Calu3 (cell line): ENCODE results near the gene KCTD3. TPM values are rescaled to one million over a fixed set of nuclear protein-coding genes. Genes with fewer than 3 reads are reported as not detected.

Source experiments
- Bru-seq: library from RNA; stranded (reverse); fragments of 400-500 nt; gene quantifications from one replicate; lab custom pipeline; 2021; lab: Mats Ljungman, UMichigan
- BruChase-seq, 2 experiments: library from RNA; stranded (reverse); fragments of 400-500 nt; gene quantifications; one replicate each; lab custom pipeline; 2021; lab: Mats Ljungman, UMichigan
- BruUV-seq: library from RNA; stranded (reverse); fragments of 400-500 nt; replicated peaks from 2 replicates; lab custom pipeline; 2021; lab: Mats Ljungman, UMichigan
- CTCF ChIA-PET: fragments of 300-600 bp; sonication (Branson Sonifier 250); formaldehyde crosslinking; loops from one replicate; lab custom pipeline; 2022; ENCODE audit warnings: antibody characterized with exemption; lab: Charles Lee
- DNase-seq: peaks from one replicate; pipeline ENCODE4 v3.0.0; 2022
- H3K27ac Mint-ChIP-seq: one replicate; pipeline ENCODE4 v1.8.0; 2022; ENCODE audit warnings: mixed read lengths; ENCODE audit not compliant: unreplicated experiment
- H3K27me3 Mint-ChIP-seq: one replicate; pipeline ENCODE4 v1.8.0; 2022; ENCODE audit warnings: mixed read lengths; ENCODE audit not compliant: unreplicated experiment
- H3K36me3 Mint-ChIP-seq: one replicate; pipeline ENCODE4 v1.8.0; 2022; ENCODE audit warnings: mild to moderate bottlenecking, moderate library complexity, mixed read lengths; ENCODE audit not compliant: insufficient read depth, unreplicated experiment
- H3K4me1 Mint-ChIP-seq: one replicate; pipeline ENCODE4 v1.8.0; 2022; ENCODE audit warnings: mild to moderate bottlenecking, low read depth, mixed read lengths; ENCODE audit not compliant: unreplicated experiment
- H3K4me3 Mint-ChIP-seq: one replicate; pipeline ENCODE4 v1.8.0; 2022; ENCODE audit warnings: mild to moderate bottlenecking, low read depth, moderate library complexity, mixed read lengths; ENCODE audit not compliant: unreplicated experiment
- H3K9me3 Mint-ChIP-seq: one replicate; pipeline ENCODE4 v1.8.0; 2022; ENCODE audit warnings: low read depth, mixed read lengths; ENCODE audit not compliant: unreplicated experiment
- CTCF ChIP-seq: fragments of 200-600 bp; IDR thresholded peaks from one replicate; pipeline ENCODE4 v1.8.0; 2022; ENCODE audit warnings: antibody characterized with exemption; ENCODE audit not compliant: unreplicated experiment
- intact Hi-C: fragments of 100-400 bp; cut with micrococcal nuclease; formaldehyde crosslinking; loops from one replicate; pipeline ENCODE4 v1.10.0; 2022; ENCODE audit not compliant: unreplicated experiment
- long read RNA-seq: library from polyadenylated mRNA; stranded (forward); transcript quantifications from one replicate; pipeline ENCODE4 v2.0.0, GENCODE V29; 2022
- total RNA-seq: library from RNA; stranded (reverse); gene quantifications from 2 replicates; pipeline ENCODE4 v1.2.3, GENCODE V29; 2022

Gene KCTD3
- total RNA-seq = 48.8 and 50.2 TPM in 2 replicates
- Bru-seq, nascent RNA = percentile 92 among the genes with signal in this experiment
- BruChase-seq, experiment 1, labeled RNA remaining after a 6-hour chase = percentile 83 among the genes with signal in this experiment
- BruChase-seq, experiment 2, labeled RNA remaining after a 2-hour chase = percentile 85 among the genes with signal in this experiment
- long read RNA-seq, transcript KCTD3-201 (18 exons, 3,931 nt) = major isoform, 25 of 45 reads
- long read RNA-seq, partial matches to known transcripts = 9 of 45 reads
- long read RNA-seq, other reads (novel, unspliced or antisense) = 11 of 45 reads

GRCh38 chr1:215566556-215567490 is at the start of gene KCTD3:
Gene KCTD3 (plus strand): TSS chr1:215567304. CDS start chr1:215567686, 382 bp downstream.
- peak within 1 kb of the TSS; percentile 99 for H3K27ac Mint-ChIP-seq
- TF ChIP-seq CTCF = no peak
- intact Hi-C loops = no loop called here
- H3K27me3 Mint-ChIP-seq = no peaks in the 10 kb centered on the region
- CTCF ChIA-PET = interaction anchor here (0.8 to 1.1 kb wide), 3 partner anchors 8 to 116 kb away, joined by 3 to 4 read pairs (median 4); no protein-coding TSS in a partner anchor
- peak; percentile 87 for DNase-seq
- peaks cover 53% of the 10 kb centered on the region for H3K36me3 Mint-ChIP-seq
- H3K9me3 Mint-ChIP-seq = no peaks in the 10 kb centered on the region
- H3K4me3 Mint-ChIP-seq = peak within 1 kb of the TSS; percentile 95
- BruUV-seq = TSS peak; percentile 67
- H3K4me1 Mint-ChIP-seq = peaks cover 32% of the 10 kb centered on the region

GRCh38 chr1:215517441-215517891 is 49.6 kb upstream of the KCTD3 start:
- H3K4me1 Mint-ChIP-seq = peaks cover 9% of the 10 kb centered on the region
- no peaks in the 10 kb centered on the region for H3K36me3 Mint-ChIP-seq
- H3K27me3 Mint-ChIP-seq = no peaks in the 10 kb centered on the region
- intact Hi-C loops = loop anchor here (2.0 kb wide), 2 partner anchors 709 to 859 kb away; no protein-coding TSS in a partner anchor
- H3K27ac Mint-ChIP-seq = no peak overlapping the region
- peak; percentile 32 for DNase-seq
- BruUV-seq = no TSS peak
- peaks cover 6% of the 10 kb centered on the region for H3K9me3 Mint-ChIP-seq
- H3K4me3 Mint-ChIP-seq = no peak overlapping the region
- CTCF ChIA-PET = interaction anchor here (0.7 kb wide), 1 partner anchor 1303 kb away, joined by 3 read pairs; no protein-coding TSS in a partner anchor
- TF ChIP-seq CTCF = no peak

GRCh38 chr1:215518594-215518993 is 48.5 kb upstream of the KCTD3 start:
- Mint-ChIP-seq H3K9me3 (peaks cover 6% of the 10 kb centered on the region), H3K36me3 (no peaks in the 10 kb centered on the region), H3K27ac (no peak overlapping the region), H3K4me3 (no peak overlapping the region), H3K27me3 (no peaks in the 10 kb centered on the region), H3K4me1 (peaks cover 9% of the 10 kb centered on the region)
- CTCF ChIA-PET = no interaction called here
- no peak for TF ChIP-seq CTCF
- DNase-seq = no peak
- intact Hi-C loops = no loop called here
- BruUV-seq = no TSS peak

- CTCF ChIA-PET = no interaction called here
- no peak overlapping the region for H3K4me3 Mint-ChIP-seq
- TF ChIP-seq CTCF = no peak
- BruUV-seq = no TSS peak
- H3K27ac Mint-ChIP-seq = no peak overlapping the region
- DNase-seq = no peak
- no peaks in the 10 kb centered on the region for H3K9me3 Mint-ChIP-seq
- H3K4me1 Mint-ChIP-seq = peaks cover 15% of the 10 kb centered on the region
- H3K27me3 Mint-ChIP-seq = no peaks in the 10 kb centered on the region
- H3K36me3 Mint-ChIP-seq = no peaks in the 10 kb centered on the region
- intact Hi-C loops = loop anchor here (10.0 kb wide), 1 partner anchor 246 kb away; no protein-coding TSS in a partner anchor
Measured at GRCh38 chr1:215521279-215521678, 45.8 kb upstream of the KCTD3 start.
